NCI-H82 (cell line): ENCODE data around the gene SETX.

Experiments used
- DNase-seq: peaks from one replicate; lab custom pipeline; 2025; lab: John Stamatoyannopoulos, UW

Gene SETX

GRCh38 chr9:132239999-132240840 lies 114.6 kb downstream of the SETX start:
- peak; percentile 97 for DNase-seq

- peak; percentile 48 for DNase-seq
Observed at GRCh38 chr9:132239518-132239917, 115.3 kb downstream of the SETX start.

GRCh38 chr9:132238992-132239391 lies 115.8 kb downstream of the SETX start:
- no peak for DNase-seq

- DNase-seq = no peak
Observed at GRCh38 chr9:132238026-132238972, 116.5 kb downstream of the SETX start.

GRCh38 chr9:132237481-132237880 lies 117.3 kb downstream of the SETX start:
- DNase-seq = no peak

- no peak for DNase-seq
Observed at GRCh38 chr9:132236662-132237311, 118.0 kb downstream of the SETX start.

- DNase-seq = peak; percentile 91
Observed at GRCh38 chr9:132235894-132236661, 118.7 kb downstream of the SETX start.

- DNase-seq = no peak
Observed at GRCh38 chr9:132235125-132235524, 119.7 kb downstream of the SETX start.

- DNase-seq = peak; percentile 79
Observed at GRCh38 chr9:132234535-132234934, 120.3 kb downstream of the SETX start.

- DNase-seq = no peak
Observed at GRCh38 chr9:132233138-132233537, 121.6 kb downstream of the SETX start.

- no peak for DNase-seq
Observed at GRCh38 chr9:132232522-132232921, 122.3 kb downstream of the SETX start.

- DNase-seq = peak; percentile 70
Observed at GRCh38 chr9:132231019-132231701, 123.6 kb downstream of the SETX start.

- peak; percentile 61 for DNase-seq
Observed at GRCh38 chr9:132230605-132231004, 124.2 kb downstream of the SETX start.

GRCh38 chr9:132228062-132228461 lies 126.7 kb downstream of the SETX start:
- DNase-seq = no peak

GRCh38 chr9:132226571-132227430 lies 128.0 kb downstream of the SETX start:
- DNase-seq = no peak

GRCh38 chr9:132224645-132225044 lies 130.1 kb downstream of the SETX start:
- no peak for DNase-seq

GRCh38 chr9:132221941-132222340 lies 132.8 kb downstream of the SETX start:
- DNase-seq = peak; percentile 63

GRCh38 chr9:132218208-132218607 lies 136.6 kb downstream of the SETX start:
- no peak for DNase-seq

- no peak for DNase-seq
Observed at GRCh38 chr9:132216861-132217619, 137.7 kb downstream of the SETX start.
